ENCODE data around the gene KIF24.

DNA sequence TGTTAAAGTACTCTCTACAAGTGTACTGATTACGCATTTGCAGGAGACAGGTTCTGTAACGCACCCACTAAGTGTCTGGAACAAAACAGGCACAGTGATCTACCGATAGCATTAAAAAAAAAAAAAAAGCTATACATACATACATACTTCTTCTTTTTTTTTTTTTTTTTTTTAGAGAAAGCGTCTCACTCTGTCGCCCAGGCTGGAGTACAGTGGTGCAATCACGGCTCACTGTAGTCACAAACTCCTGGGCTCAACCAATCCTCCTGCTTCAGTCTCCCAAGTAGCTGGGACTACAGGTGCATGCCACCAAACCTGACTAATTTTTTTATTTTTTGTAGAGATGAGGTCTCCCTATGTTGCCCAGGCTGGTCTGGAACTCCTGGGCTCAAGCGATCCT lies 7.6 kb downstream of the KIF24 start:
- TF ChIP-seq GATA2 (IDR thresholded peaks at IDR 0.05; ENCODE audit: low read depth, low read length) (no peak), GATA3 (IDR thresholded peaks at IDR 0.05; ENCODE audit: low read depth, low read length) (no peak)

Measured in SH-SY5Y (cell line).